CD4-positive, CD25-positive, alpha-beta regulatory T cell (primary cell): ENCODE results near the gene IGFBP2. TPM values are rescaled to one million over a fixed set of nuclear protein-coding genes. Genes with fewer than 3 reads are reported as not detected.

Source experiments
- ATAC-seq, 2 donors: fragments of 150-1000 bp; cut with Tn5 transposase; one replicate each; pipeline ENCODE4 v1.10.0; 2021; ENCODE audit warnings: low read depth in 2 of 2, moderate number of reproducible peaks in 2 of 2, moderate library complexity in 1 of 2
- DNase-seq, 3 donors: peaks; one replicate each; pipeline versions ENCODE4 v3.0.0 to v3.0.0-alpha.2; 2012 to 2022; ENCODE audit warnings: mixed read lengths in 1 of 3
- H3K27ac ChIP-seq: one replicate; pipeline ENCODE4 v1.7.0; 2013; ENCODE audit warnings: mild to moderate bottlenecking, low read length; ENCODE audit not compliant: insufficient read depth, poor library complexity, severe bottlenecking
- H3K27me3 ChIP-seq: one replicate; pipeline ENCODE4 v1.7.0; 2013; ENCODE audit warnings: low read length; ENCODE audit not compliant: control insufficient read depth, insufficient read depth
- H3K36me3 ChIP-seq: one replicate; pipeline ENCODE4 v1.7.0; 2013; ENCODE audit warnings: mild to moderate bottlenecking, low read length, moderate library complexity; ENCODE audit not compliant: control insufficient read depth, insufficient read depth
- H3K4me1 ChIP-seq: 2 replicates; pipeline ENCODE4 v1.7.0; 2013; ENCODE audit warnings: mild to moderate bottlenecking, low read length; ENCODE audit not compliant: insufficient read depth, control insufficient read depth, poor library complexity, severe bottlenecking
- H3K4me3 ChIP-seq: one replicate; pipeline ENCODE4 v1.7.0; 2013; ENCODE audit warnings: low read depth, mild to moderate bottlenecking, low read length, moderate library complexity
- H3K9me3 ChIP-seq, 2 experiments: 1 replicate in 1 of 2; 2 replicates in 1 of 2; pipeline ENCODE4 v1.7.0; 2013; ENCODE audit warnings: low read length in 2 of 2, mild to moderate bottlenecking in 1 of 2, moderate library complexity in 1 of 2; ENCODE audit not compliant: control insufficient read depth in 2 of 2
- H3K27ac Mint-ChIP-seq, 3 donors: one replicate each; pipeline ENCODE4 v1.8.0; 2020 to 2022; ENCODE audit warnings: mild to moderate bottlenecking in 3 of 3, mixed read lengths in 3 of 3, moderate library complexity in 2 of 3
- H3K27me3 Mint-ChIP-seq: one replicate; pipeline ENCODE4 v1.8.0; 2022; ENCODE audit warnings: mild to moderate bottlenecking, mixed read lengths
- H3K36me3 Mint-ChIP-seq: one replicate; pipeline ENCODE4 v1.8.0; 2020; ENCODE audit warnings: mixed read lengths
- H3K4me1 Mint-ChIP-seq, 4 donors: one replicate each; pipeline ENCODE4 v1.8.0; 2020 to 2022; ENCODE audit warnings: mixed read lengths in 4 of 4, mild to moderate bottlenecking in 1 of 4
- H3K4me3 Mint-ChIP-seq, 4 donors: one replicate each; pipeline ENCODE4 v1.8.0; 2020 to 2022; ENCODE audit warnings: mild to moderate bottlenecking in 4 of 4, mixed read lengths in 4 of 4, moderate library complexity in 3 of 4
- H3K9me3 Mint-ChIP-seq, 7 donors: one replicate each; pipeline ENCODE4 v1.8.0; 2020 to 2022; ENCODE audit warnings: mixed read lengths in 7 of 7, mild to moderate bottlenecking in 3 of 7, moderate library complexity in 2 of 7
- polyA plus RNA-seq, 4 donors: library from polyadenylated mRNA; unstranded; fragments of 300-500 nt; fragmentation: Illumina TruSeq; gene quantifications; one replicate each; pipeline ENCODE4 v1.2.3, GENCODE V29; 2021
- total RNA-seq: library from RNA; stranded (reverse); gene quantifications from one replicate; pipeline ENCODE4 v1.2.3, GENCODE V29; 2022

Gene IGFBP2, protein sequence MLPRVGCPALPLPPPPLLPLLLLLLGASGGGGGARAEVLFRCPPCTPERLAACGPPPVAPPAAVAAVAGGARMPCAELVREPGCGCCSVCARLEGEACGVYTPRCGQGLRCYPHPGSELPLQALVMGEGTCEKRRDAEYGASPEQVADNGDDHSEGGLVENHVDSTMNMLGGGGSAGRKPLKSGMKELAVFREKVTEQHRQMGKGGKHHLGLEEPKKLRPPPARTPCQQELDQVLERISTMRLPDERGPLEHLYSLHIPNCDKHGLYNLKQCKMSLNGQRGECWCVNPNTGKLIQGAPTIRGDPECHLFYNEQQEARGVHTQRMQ
- total RNA-seq (not detected), polyA plus RNA-seq (not detected)

DNA sequence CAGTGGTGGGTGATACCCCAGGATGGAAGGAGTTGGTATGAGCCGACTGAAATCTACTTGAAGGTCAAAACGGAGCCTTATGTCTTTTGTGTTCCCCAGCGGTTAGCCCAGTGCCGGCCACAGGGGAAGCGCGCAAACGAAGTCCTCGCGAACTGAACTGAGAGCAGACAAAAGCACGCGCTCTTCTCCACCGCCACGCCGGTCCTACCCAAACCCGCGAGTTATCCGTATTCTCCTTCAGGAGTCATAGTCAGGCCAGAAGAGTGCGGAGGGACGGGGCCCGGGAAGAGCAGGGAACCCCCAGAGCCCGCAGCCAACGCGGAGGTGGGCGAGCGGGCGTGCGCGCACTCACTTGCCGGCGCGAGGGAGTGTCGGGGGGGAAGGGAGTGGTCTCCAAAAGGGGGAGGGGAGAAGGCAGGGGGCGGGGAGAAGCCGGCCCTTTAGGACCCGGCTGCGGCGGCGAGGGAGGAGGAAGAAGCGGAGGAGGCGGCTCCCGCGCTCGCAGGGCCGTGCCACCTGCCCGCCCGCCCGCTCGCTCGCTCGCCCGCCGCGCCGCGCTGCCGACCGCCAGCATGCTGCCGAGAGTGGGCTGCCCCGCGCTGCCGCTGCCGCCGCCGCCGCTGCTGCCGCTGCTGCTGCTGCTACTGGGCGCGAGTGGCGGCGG, at the start of gene IGFBP2:
IGFBP2 (plus strand) TSS at position 469 of the 664 bp plus-strand sequence; CDS start at position 573, 104 bp downstream.
- H3K4me3 ChIP-seq: no peak within 1 kb of the TSS
- peaks cover 5% of the 10 kb centered on the region for H3K4me1 ChIP-seq
- Mint-ChIP-seq H3K9me3 (peaks cover 0 to 5% (median 0%) of the 10 kb centered on the region in 7 donors), H3K27ac (no peak within 1 kb of the TSS), H3K4me3 (peak within 1 kb of the TSS in 2 of 4 donors; percentile 71 to 80), H3K36me3 (no peaks in the 10 kb centered on the region), H3K27me3 (peaks cover 60% of the 10 kb centered on the region), H3K4me1 (peaks cover 0 to 19% (median 13%) of the 10 kb centered on the region in 4 donors)
- no peaks in the 10 kb centered on the region for H3K36me3 ChIP-seq
- DNase-seq: peak in 1 of 3 donors; percentile 12
- no peak within 1 kb of the TSS for H3K27ac ChIP-seq
- ATAC-seq: no peak
- H3K9me3 ChIP-seq: no peaks in the 10 kb centered on the region
- H3K27me3 ChIP-seq: peaks cover 8% of the 10 kb centered on the region

DNA sequence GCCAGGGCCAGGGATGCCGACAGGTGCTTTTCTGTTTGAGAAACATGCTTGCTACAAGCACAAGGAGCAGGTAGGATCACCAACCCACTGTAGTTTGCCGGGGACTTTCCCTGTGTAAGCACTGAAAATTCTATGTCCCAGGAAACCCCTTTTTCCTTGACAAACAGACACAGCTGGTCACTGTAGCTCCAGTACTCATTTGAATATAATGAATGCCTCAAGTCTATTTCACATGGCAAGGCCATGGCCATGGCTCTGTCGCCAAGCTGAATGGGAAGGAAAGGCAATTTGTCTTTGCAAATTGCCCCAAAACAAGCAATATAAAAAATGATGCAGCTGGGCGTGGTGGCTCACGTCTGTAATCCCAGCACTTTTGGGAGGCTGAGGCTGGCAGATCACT, 49.6 kb upstream of the IGFBP2 start:
- H3K27me3 Mint-ChIP-seq: peaks cover 13% of the 10 kb centered on the region
- Histone ChIP-seq H3K27ac (no peak overlapping the region), H3K9me3 (peaks cover 0 to 2% of the 10 kb centered on the region in 2 experiments), H3K27me3 (peaks cover 3% of the 10 kb centered on the region), H3K4me3 (no peak overlapping the region), H3K4me1 (no peaks in the 10 kb centered on the region), H3K36me3 (no peaks in the 10 kb centered on the region)
- peaks cover 0 to 2% (median 0%) of the 10 kb centered on the region in 7 donors for H3K9me3 Mint-ChIP-seq
- DNase-seq (no peak), ATAC-seq (no peak)
- no peaks in the 10 kb centered on the region for H3K36me3 Mint-ChIP-seq
- H3K4me1 Mint-ChIP-seq: no peaks in the 10 kb centered on the region
- no peak overlapping the region for H3K4me3 Mint-ChIP-seq
- no peak overlapping the region for H3K27ac Mint-ChIP-seq

DNA sequence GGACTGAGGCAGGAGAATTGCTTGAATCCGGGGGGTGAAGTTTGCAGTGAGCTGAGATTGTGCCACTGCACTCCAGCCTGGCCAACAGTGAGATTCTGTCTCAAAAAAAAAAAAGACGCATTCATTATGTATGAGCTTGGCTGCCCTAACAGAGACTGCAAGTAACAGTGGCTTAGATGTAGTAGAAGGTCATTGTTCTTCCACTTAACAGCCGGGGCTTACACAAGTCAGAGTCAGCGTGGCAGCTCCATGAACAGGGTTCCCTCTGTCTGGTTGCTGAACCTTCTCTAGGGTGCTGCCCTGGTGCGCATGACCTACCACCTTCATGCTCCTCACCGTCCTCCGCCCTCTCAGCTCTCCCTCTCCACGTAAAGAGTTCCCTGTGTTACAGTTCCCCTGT, 49.1 kb upstream of the IGFBP2 start:
- Mint-ChIP-seq H3K4me3 (no peak overlapping the region), H3K36me3 (no peaks in the 10 kb centered on the region), H3K9me3 (peaks cover 0 to 2% (median 0%) of the 10 kb centered on the region in 7 donors), H3K27ac (no peak overlapping the region), H3K4me1 (no peaks in the 10 kb centered on the region), H3K27me3 (peaks cover 10% of the 10 kb centered on the region)
- no peak for ATAC-seq
- DNase-seq: no peak
- Histone ChIP-seq H3K9me3 (peaks cover 0 to 2% of the 10 kb centered on the region in 2 experiments), H3K4me1 (no peaks in the 10 kb centered on the region), H3K27me3 (peaks cover 3% of the 10 kb centered on the region), H3K36me3 (no peaks in the 10 kb centered on the region), H3K27ac (no peak overlapping the region), H3K4me3 (no peak overlapping the region)

DNA sequence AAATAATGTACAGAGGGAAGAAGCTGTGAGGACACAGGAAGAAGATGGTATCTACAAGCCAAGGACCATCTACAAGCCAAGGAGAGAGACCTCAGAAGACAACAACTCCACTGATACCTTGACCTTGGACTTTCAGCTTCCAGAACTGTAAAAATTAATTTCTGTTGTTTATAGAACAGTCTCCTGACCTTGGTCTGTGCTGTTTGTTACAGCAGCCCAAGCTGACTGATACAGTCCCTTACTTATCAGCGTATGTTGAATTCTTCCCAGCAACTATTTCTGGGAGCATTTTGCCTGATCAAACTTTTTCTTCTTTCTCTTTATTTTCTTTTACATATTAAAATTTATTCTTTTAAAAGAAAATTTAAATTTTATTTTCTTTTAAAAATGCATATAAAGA, 47.8 kb upstream of the IGFBP2 start:
- Mint-ChIP-seq H3K9me3 (peaks cover 0 to 2% (median 0%) of the 10 kb centered on the region in 7 donors), H3K4me1 (no peaks in the 10 kb centered on the region), H3K27me3 (no peaks in the 10 kb centered on the region), H3K27ac (no peak overlapping the region), H3K4me3 (no peak overlapping the region), H3K36me3 (no peaks in the 10 kb centered on the region)
- Histone ChIP-seq H3K27ac (no peak overlapping the region), H3K4me1 (no peaks in the 10 kb centered on the region), H3K9me3 (peaks cover 0 to 2% of the 10 kb centered on the region in 2 experiments), H3K4me3 (no peak overlapping the region), H3K36me3 (no peaks in the 10 kb centered on the region), H3K27me3 (peaks cover 3% of the 10 kb centered on the region)
- ATAC-seq (no peak), DNase-seq (no peak)

DNA sequence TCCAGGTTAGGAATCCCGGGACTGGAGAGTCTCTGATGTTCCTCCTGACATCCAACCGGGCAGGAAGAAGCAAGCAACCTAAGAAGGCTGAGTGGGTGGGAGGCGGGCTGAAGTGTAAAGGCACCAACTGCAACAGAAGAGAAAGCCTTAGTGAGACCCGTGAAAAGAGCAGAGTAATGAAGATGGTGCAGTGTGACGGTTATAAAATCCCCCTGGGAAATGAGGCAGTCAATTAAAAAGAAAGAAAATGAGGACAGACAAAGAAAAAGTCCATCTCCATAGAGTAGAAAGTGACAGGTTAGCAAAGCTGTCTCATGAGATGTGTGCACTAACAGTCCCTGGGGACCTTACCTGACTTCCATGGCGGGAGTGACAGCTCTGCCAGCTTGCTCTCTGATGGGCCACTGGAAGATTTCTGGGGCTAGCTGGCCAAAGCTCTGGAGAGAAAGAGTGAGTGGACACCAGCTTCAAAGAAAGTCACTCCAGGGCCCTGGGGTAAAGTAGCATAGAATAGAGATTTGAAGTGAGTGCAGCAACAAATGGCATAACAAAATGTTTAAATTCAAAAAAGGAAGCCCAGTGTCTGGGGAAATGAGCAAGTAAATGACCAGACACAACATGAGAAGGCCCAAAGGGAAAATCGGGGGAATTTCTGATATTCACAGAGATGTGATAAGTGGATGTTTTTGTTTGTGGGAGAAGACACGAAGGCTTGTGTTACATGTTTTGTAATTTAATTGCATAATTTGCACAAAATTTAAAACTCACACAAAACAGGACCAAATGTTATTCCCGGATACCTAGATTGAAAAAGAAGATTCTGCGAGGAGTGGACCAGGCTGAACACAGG, 44.1 kb upstream of the IGFBP2 start:
- no peak overlapping the region for H3K27ac Mint-ChIP-seq
- Histone ChIP-seq H3K36me3 (no peaks in the 10 kb centered on the region), H3K4me3 (no peak overlapping the region), H3K4me1 (no peaks in the 10 kb centered on the region), H3K27ac (no peak overlapping the region), H3K9me3 (peaks cover 0 to 2% of the 10 kb centered on the region in 2 experiments), H3K27me3 (no peaks in the 10 kb centered on the region)
- no peaks in the 10 kb centered on the region for H3K36me3 Mint-ChIP-seq
- H3K9me3 Mint-ChIP-seq: peaks cover 0 to 2% (median 0%) of the 10 kb centered on the region in 7 donors
- no peaks in the 10 kb centered on the region for H3K27me3 Mint-ChIP-seq
- ATAC-seq (no peak), DNase-seq (no peak)
- no peaks in the 10 kb centered on the region for H3K4me1 Mint-ChIP-seq
- peak overlapping the region in 1 of 4 donors; percentile 66 for H3K4me3 Mint-ChIP-seq

DNA sequence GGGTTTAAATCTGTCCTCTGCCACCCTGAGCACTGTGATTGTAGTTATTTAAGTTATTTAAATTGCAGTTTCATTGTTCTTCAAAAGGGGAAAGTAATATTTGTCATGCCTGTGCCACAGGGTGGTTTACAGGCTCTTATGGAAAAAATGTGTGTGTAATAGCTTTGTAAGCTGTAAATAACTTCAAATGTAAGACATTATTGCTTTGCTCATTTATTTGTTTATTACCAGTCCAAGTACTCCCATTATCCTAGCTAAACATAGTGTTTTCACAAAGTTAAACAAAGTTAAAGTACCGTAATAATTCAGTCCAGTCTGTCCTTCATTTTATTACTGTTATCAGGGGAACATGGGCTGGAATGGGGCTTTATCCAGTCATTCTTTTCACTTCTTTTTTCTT, 43.4 kb upstream of the IGFBP2 start:
- DNase-seq (no peak), ATAC-seq (no peak)
- Histone ChIP-seq H3K4me3 (no peak overlapping the region), H3K27ac (no peak overlapping the region), H3K9me3 (peaks cover 0 to 2% of the 10 kb centered on the region in 2 experiments), H3K27me3 (no peaks in the 10 kb centered on the region), H3K36me3 (no peaks in the 10 kb centered on the region), H3K4me1 (no peaks in the 10 kb centered on the region)
- no peaks in the 10 kb centered on the region for H3K27me3 Mint-ChIP-seq
- H3K27ac Mint-ChIP-seq: no peak overlapping the region
- no peaks in the 10 kb centered on the region for H3K4me1 Mint-ChIP-seq
- no peaks in the 10 kb centered on the region for H3K36me3 Mint-ChIP-seq
- H3K9me3 Mint-ChIP-seq: peaks cover 0 to 2% (median 0%) of the 10 kb centered on the region in 7 donors
- H3K4me3 Mint-ChIP-seq: no peak overlapping the region

DNA sequence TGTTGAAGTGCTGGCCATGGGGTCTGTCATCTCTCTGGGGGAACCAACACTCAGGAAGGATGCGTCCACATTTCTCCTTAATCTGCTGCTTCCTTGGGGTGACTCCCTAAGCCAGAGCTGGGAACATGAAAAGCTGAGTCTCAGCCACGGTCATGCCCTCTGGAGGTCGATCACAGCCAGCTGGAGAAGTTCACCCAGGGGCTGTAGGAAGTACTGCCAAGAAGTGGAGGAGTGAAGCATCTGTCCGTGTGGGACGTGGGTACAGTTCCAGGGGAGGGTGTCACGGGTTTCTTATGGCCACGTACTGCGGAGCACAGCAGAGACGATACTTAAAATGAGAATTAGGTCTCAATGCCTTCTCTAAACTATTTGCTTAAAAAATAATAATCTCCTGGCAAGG, 42.4 kb upstream of the IGFBP2 start:
- no peaks in the 10 kb centered on the region for H3K9me3 ChIP-seq
- H3K4me3 ChIP-seq: no peak overlapping the region
- H3K4me1 ChIP-seq: no peaks in the 10 kb centered on the region
- ATAC-seq (no peak), DNase-seq (no peak)
- H3K36me3 ChIP-seq: no peaks in the 10 kb centered on the region
- Mint-ChIP-seq H3K27ac (no peak overlapping the region), H3K9me3 (peaks cover 0 to 2% (median 0%) of the 10 kb centered on the region in 7 donors), H3K36me3 (no peaks in the 10 kb centered on the region), H3K4me3 (no peak overlapping the region), H3K4me1 (no peaks in the 10 kb centered on the region), H3K27me3 (no peaks in the 10 kb centered on the region)
- H3K27ac ChIP-seq: no peak overlapping the region
- no peaks in the 10 kb centered on the region for H3K27me3 ChIP-seq
